Measurements from ENCODE around the gene MAP7. TPM values are rescaled to one million over a fixed set of nuclear protein-coding genes. Genes with fewer than 3 reads are reported as not detected.

MAP7 gene
- total and polyA plus RNA-seq, 7 experiments from 2014 or later = 0.13 to 1.1 (median 0.17) TPM

GRCh38 chr6:136525586-136526195 is 24.5 kb downstream of the MAP7 start:
- H3K9me3 Mint-ChIP-seq = no peaks in the 10 kb centered on the region

GRCh38 chr6:136524936-136525413 is 25.2 kb downstream of the MAP7 start:
- H3K9me3 ChIP-seq (ENCODE audit: control insufficient read depth in 2 of 3, low read length in 3 of 3) = no peaks in the 10 kb centered on the region
- H3K27me3 ChIP-seq (ENCODE audit: control insufficient read depth in 2 of 2, insufficient read depth in 2 of 2, low read length in 2 of 2) = no peaks in the 10 kb centered on the region
- no peak overlapping the region for H3K4me3 ChIP-seq (ENCODE audit: low read length)
- DNase-seq (no peak), ATAC-seq (peak; percentile 35)
- intact Hi-C loops (cut with micrococcal nuclease) = no loop called here
- H3K27ac Mint-ChIP-seq = peak overlapping the region in 4 of 9 donors; percentile 2 to 83 (median 4)
- H3K36me3 ChIP-seq (ENCODE audit: control insufficient read depth in 2 of 3, insufficient read depth in 3 of 3, low read length in 3 of 3) = no peaks in the 10 kb centered on the region
- H3K27ac ChIP-seq (ENCODE audit: low read depth, low read length) = no peak overlapping the region
- peaks cover 0 to 13% (median 12%) of the 10 kb centered on the region in 5 donors for H3K27me3 Mint-ChIP-seq
- no peaks in the 10 kb centered on the region for H3K36me3 Mint-ChIP-seq
- POLR2A ChIA-PET = no interaction called here
- peak overlapping the region in 6 of 10 donors; percentile 0 to 76 (median 1) for H3K4me3 Mint-ChIP-seq
- H3K9me3 Mint-ChIP-seq = no peaks in the 10 kb centered on the region
- H3K4me1 Mint-ChIP-seq = peaks cover 0 to 26% (median 22%) of the 10 kb centered on the region in 7 donors
- peaks cover 0 to 9% of the 10 kb centered on the region in 2 donors for H3K4me1 ChIP-seq (ENCODE audit: control insufficient read depth in 2 of 2, insufficient read depth in 2 of 2, low read length in 2 of 2)
- CTCF ChIA-PET = no interaction called here

More at GRCh38 chr6:136525586-136526195, 24.5 kb downstream of the MAP7 start:
- no peaks in the 10 kb centered on the region for H3K27me3 ChIP-seq (ENCODE audit: control insufficient read depth in 2 of 2, insufficient read depth in 2 of 2, low read length in 2 of 2)
- H3K36me3 ChIP-seq (ENCODE audit: control insufficient read depth in 2 of 3, insufficient read depth in 3 of 3, low read length in 3 of 3) = no peaks in the 10 kb centered on the region
- POLR2A ChIA-PET = no interaction called here
- ATAC-seq = no peak
- Mint-ChIP-seq H3K4me3 (peak overlapping the region in 9 of 10 donors; percentile 50 to 77 (median 71)), H3K27me3 (peaks cover 0 to 13% (median 6%) of the 10 kb centered on the region in 5 donors), H3K4me1 (peaks cover 0 to 26% (median 22%) of the 10 kb centered on the region in 7 donors), H3K36me3 (no peaks in the 10 kb centered on the region), H3K27ac (peak overlapping the region in 4 of 9 donors; percentile 2 to 68 (median 15))
- H3K4me3 ChIP-seq (ENCODE audit: low read length) = no peak overlapping the region
- intact Hi-C loops (cut with micrococcal nuclease) = loop anchor here in 1 of 2 donors (1.0 kb wide), 1 partner anchor 25 kb away; the partner anchor contains the start of gene MAP7
- DNase-seq = no peak
- H3K9me3 ChIP-seq (ENCODE audit: control insufficient read depth in 2 of 3, low read length in 3 of 3) = no peaks in the 10 kb centered on the region
- H3K27ac ChIP-seq (ENCODE audit: low read depth, low read length) = no peak overlapping the region
- H3K4me1 ChIP-seq (ENCODE audit: control insufficient read depth in 2 of 2, insufficient read depth in 2 of 2, low read length in 2 of 2) = peaks cover 0 to 9% of the 10 kb centered on the region in 2 donors
- CTCF ChIA-PET = no interaction called here

- ChIA-PET POLR2A (no interaction called here), CTCF (no interaction called here)
- H3K27me3 Mint-ChIP-seq = peaks cover 0 to 15% (median 12%) of the 10 kb centered on the region in 5 donors
- H3K4me1 Mint-ChIP-seq = peaks cover 0 to 26% (median 22%) of the 10 kb centered on the region in 7 donors
- H3K4me3 Mint-ChIP-seq = no peak overlapping the region
- peak overlapping the region in 2 of 9 donors; percentile 24 to 83 for H3K27ac Mint-ChIP-seq
- H3K36me3 Mint-ChIP-seq = no peaks in the 10 kb centered on the region
- H3K27ac ChIP-seq (ENCODE audit: low read depth, low read length) = no peak overlapping the region
- no peak overlapping the region for H3K4me3 ChIP-seq (ENCODE audit: low read length)
- no peaks in the 10 kb centered on the region for H3K9me3 Mint-ChIP-seq
- H3K36me3 ChIP-seq (ENCODE audit: control insufficient read depth in 2 of 3, insufficient read depth in 3 of 3, low read length in 3 of 3) = no peaks in the 10 kb centered on the region
- ATAC-seq (no peak), DNase-seq (no peak)
- H3K27me3 ChIP-seq (ENCODE audit: control insufficient read depth in 2 of 2, insufficient read depth in 2 of 2, low read length in 2 of 2) = no peaks in the 10 kb centered on the region
- intact Hi-C loops (cut with micrococcal nuclease) = no loop called here
- peaks cover 0 to 9% of the 10 kb centered on the region in 2 donors for H3K4me1 ChIP-seq (ENCODE audit: control insufficient read depth in 2 of 2, insufficient read depth in 2 of 2, low read length in 2 of 2)
- H3K9me3 ChIP-seq (ENCODE audit: control insufficient read depth in 2 of 3, low read length in 3 of 3) = no peaks in the 10 kb centered on the region
Measured at GRCh38 chr6:136524339-136524935, 25.8 kb downstream of the MAP7 start.

- Histone ChIP-seq H3K4me1 (ENCODE audit: control insufficient read depth in 2 of 2, insufficient read depth in 2 of 2, low read length in 2 of 2) (peaks cover 0 to 9% of the 10 kb centered on the region in 2 donors), H3K36me3 (ENCODE audit: control insufficient read depth in 2 of 3, insufficient read depth in 3 of 3, low read length in 3 of 3) (no peaks in the 10 kb centered on the region), H3K27ac (ENCODE audit: low read depth, low read length) (no peak overlapping the region), H3K9me3 (ENCODE audit: control insufficient read depth in 2 of 3, low read length in 3 of 3) (no peaks in the 10 kb centered on the region), H3K27me3 (ENCODE audit: control insufficient read depth in 2 of 2, insufficient read depth in 2 of 2, low read length in 2 of 2) (no peaks in the 10 kb centered on the region), H3K4me3 (ENCODE audit: low read length) (no peak overlapping the region)
- intact Hi-C loops (cut with micrococcal nuclease) = no loop called here
- Mint-ChIP-seq H3K9me3 (no peaks in the 10 kb centered on the region), H3K27me3 (peaks cover 0 to 22% (median 12%) of the 10 kb centered on the region in 5 donors), H3K36me3 (no peaks in the 10 kb centered on the region), H3K27ac (no peak overlapping the region), H3K4me3 (no peak overlapping the region), H3K4me1 (peaks cover 0 to 26% (median 22%) of the 10 kb centered on the region in 7 donors)
- ATAC-seq (no peak), DNase-seq (no peak)
- POLR2A ChIA-PET = no interaction called here
- CTCF ChIA-PET = interaction anchor here (0.5 kb wide), 1 partner anchor 989 kb away, joined by 5 read pairs; no protein-coding TSS in a partner anchor
Measured at GRCh38 chr6:136523196-136523595, 27.0 kb downstream of the MAP7 start.

- ATAC-seq (no peak), DNase-seq (no peak)
- ChIA-PET POLR2A (no interaction called here), CTCF (interaction anchor here (0.6 kb wide), 1 partner anchor 411 kb away, joined by 3 read pairs; no protein-coding TSS in a partner anchor)
- intact Hi-C loops (cut with micrococcal nuclease) = no loop called here
- H3K27ac Mint-ChIP-seq = no peak overlapping the region
- Histone ChIP-seq H3K36me3 (ENCODE audit: control insufficient read depth in 2 of 3, insufficient read depth in 3 of 3, low read length in 3 of 3) (no peaks in the 10 kb centered on the region), H3K4me3 (ENCODE audit: low read length) (no peak overlapping the region), H3K27ac (ENCODE audit: low read depth, low read length) (no peak overlapping the region), H3K27me3 (ENCODE audit: control insufficient read depth in 2 of 2, insufficient read depth in 2 of 2, low read length in 2 of 2) (no peaks in the 10 kb centered on the region), H3K4me1 (ENCODE audit: control insufficient read depth in 2 of 2, insufficient read depth in 2 of 2, low read length in 2 of 2) (peaks cover 0 to 9% of the 10 kb centered on the region in 2 donors), H3K9me3 (ENCODE audit: control insufficient read depth in 2 of 3, low read length in 3 of 3) (no peaks in the 10 kb centered on the region)
- no peaks in the 10 kb centered on the region for H3K9me3 Mint-ChIP-seq
- H3K27me3 Mint-ChIP-seq = peaks cover 0 to 28% (median 10%) of the 10 kb centered on the region in 5 donors
- H3K4me3 Mint-ChIP-seq = no peak overlapping the region
- no peaks in the 10 kb centered on the region for H3K36me3 Mint-ChIP-seq
- H3K4me1 Mint-ChIP-seq = peaks cover 0 to 26% (median 22%) of the 10 kb centered on the region in 7 donors
Measured at GRCh38 chr6:136522636-136523035, 27.6 kb downstream of the MAP7 start.

- no peaks in the 10 kb centered on the region for H3K27me3 ChIP-seq (ENCODE audit: control insufficient read depth in 2 of 2, insufficient read depth in 2 of 2, low read length in 2 of 2)
- no peak for DNase-seq
- H3K36me3 ChIP-seq (ENCODE audit: control insufficient read depth in 2 of 3, insufficient read depth in 3 of 3, low read length in 3 of 3) = no peaks in the 10 kb centered on the region
- H3K27me3 Mint-ChIP-seq = peaks cover 0 to 29% (median 7%) of the 10 kb centered on the region in 5 donors
- peaks cover 0 to 22% (median 18%) of the 10 kb centered on the region in 7 donors for H3K4me1 Mint-ChIP-seq
- ChIA-PET CTCF (no interaction called here), POLR2A (no interaction called here)
- ATAC-seq = no peak
- no peak overlapping the region for H3K27ac ChIP-seq (ENCODE audit: low read depth, low read length)
- no peaks in the 10 kb centered on the region for H3K9me3 Mint-ChIP-seq
- intact Hi-C loops (cut with micrococcal nuclease) = no loop called here
- H3K4me3 Mint-ChIP-seq = no peak overlapping the region
- no peaks in the 10 kb centered on the region for H3K36me3 Mint-ChIP-seq
- peaks cover 0 to 9% of the 10 kb centered on the region in 2 donors for H3K4me1 ChIP-seq (ENCODE audit: control insufficient read depth in 2 of 2, insufficient read depth in 2 of 2, low read length in 2 of 2)
- H3K9me3 ChIP-seq (ENCODE audit: control insufficient read depth in 2 of 3, low read length in 3 of 3) = no peaks in the 10 kb centered on the region
- no peak overlapping the region for H3K4me3 ChIP-seq (ENCODE audit: low read length)
- no peak overlapping the region for H3K27ac Mint-ChIP-seq
Measured at GRCh38 chr6:136521911-136522310, 28.3 kb downstream of the MAP7 start.
